22Rv1 (cell line): ENCODE results near the gene RSPH1.

Experiments used
- CTCF ChIP-seq: fragments of 450-650 bp; IDR thresholded peaks from 2 replicates; pipeline ENCODE4 v1.5.1; 2017; ENCODE audit warnings: mild to moderate bottlenecking
- ZFX ChIP-seq: fragments of 450-650 bp; IDR thresholded peaks from 2 replicates; pipeline ENCODE4 v1.6.1; 2017; ENCODE audit warnings: antibody characterized with exemption, borderline replicate concordance

DNA sequence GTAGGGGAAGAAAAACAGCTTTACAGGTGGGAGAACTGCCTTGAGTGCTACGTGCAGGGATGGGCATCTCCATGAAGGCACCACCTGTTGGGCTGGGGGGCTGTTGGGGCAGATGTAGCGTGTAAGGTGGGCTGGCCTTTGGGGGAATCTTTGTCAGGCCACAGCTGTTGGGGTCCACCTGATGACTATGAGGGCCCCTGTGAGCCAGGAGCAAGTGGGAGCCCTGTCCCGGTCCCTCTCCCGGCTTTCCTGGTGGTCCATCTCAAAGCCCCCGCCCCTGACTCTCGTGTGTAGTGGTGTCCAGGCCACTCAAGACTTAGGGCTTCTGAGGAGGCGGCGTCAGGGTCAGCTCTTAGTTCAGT lies 31.1 kb upstream of the RSPH1 start:
- TF ChIP-seq CTCF, result no peak
- TF ChIP-seq ZFX, result no peak
